Ectodermal cell (in vitro differentiated cells): Measurements from ENCODE around the gene CCL26.
"Not testable (repeated sequence)": the region's sequence is repeated elsewhere in the genome, so short reads cannot be mapped to it uniquely, and the experiment has no call there.

Experiments used
- H3K27ac ChIP-seq: 2 replicates; pipeline ENCODE4 v1.7.0; 2013; ENCODE audit warnings: mild to moderate bottlenecking, low read depth, low read length; ENCODE audit not compliant: insufficient read depth, poor library complexity, severe bottlenecking
- H3K27me3 ChIP-seq: 2 replicates; pipeline ENCODE4 v1.7.0; 2013; ENCODE audit warnings: mild to moderate bottlenecking, low read length; ENCODE audit not compliant: insufficient read depth, control insufficient read depth, poor library complexity, severe bottlenecking
- H3K36me3 ChIP-seq: one replicate; pipeline ENCODE4 v1.7.0; 2013; ENCODE audit warnings: low read length; ENCODE audit not compliant: control insufficient read depth, insufficient read depth
- H3K4me1 ChIP-seq: one replicate; pipeline ENCODE4 v1.7.0; 2013; ENCODE audit warnings: low read length; ENCODE audit not compliant: control insufficient read depth, insufficient read depth
- H3K4me3 ChIP-seq: 2 replicates; pipeline ENCODE4 v1.7.0; 2013; ENCODE audit warnings: low read depth, low read length, control low read depth; ENCODE audit not compliant: insufficient read depth
- H3K9me3 ChIP-seq: 2 replicates; pipeline ENCODE4 v1.7.0; 2013; ENCODE audit warnings: mild to moderate bottlenecking, low read length, moderate library complexity; ENCODE audit not compliant: control insufficient read depth
- WGBS, 2 experiments: methylation state at CpG; one replicate each; pipeline ENCODE4 v1.1.7; 2013; ENCODE audit warnings: missing lambda C conversion rate in 2 of 2; 5-methylcytosine and 5-hydroxymethylcytosine counted together

Gene CCL26

GRCh38 chr7:75773958-75774357, 1.9 kb upstream of the CCL26 start:
- H3K36me3 ChIP-seq, H3K27ac ChIP-seq, H3K27me3 ChIP-seq, H3K9me3 ChIP-seq, H3K4me3 ChIP-seq, H3K4me1 ChIP-seq: not testable (repeated sequence)
- WGBS, 2 experiments = 94% methylated on average over 6 of the region's 6 CpGs

- no peaks in the 10 kb centered on the region for H3K4me1 ChIP-seq
- H3K36me3 ChIP-seq = no peaks in the 10 kb centered on the region
- no peak overlapping the region for H3K4me3 ChIP-seq
- WGBS, 2 experiments = 86 to 93% methylated on average over 1 of the region's 1 CpG
- H3K9me3 ChIP-seq = no peaks in the 10 kb centered on the region
- H3K27ac ChIP-seq = no peak overlapping the region
- H3K27me3 ChIP-seq = no peaks in the 10 kb centered on the region
These were observed 787 bp downstream of the CCL26 start for GRCh38 chr7:75771224-75771623.

- Histone ChIP-seq H3K36me3 (no peaks in the 10 kb centered on the region), H3K9me3 (no peaks in the 10 kb centered on the region), H3K4me1 (no peaks in the 10 kb centered on the region), H3K27me3 (no peaks in the 10 kb centered on the region), H3K27ac (no peak overlapping the region), H3K4me3 (no peak overlapping the region)
- 44 to 48% methylated on average over 2 of the region's 2 CpGs for WGBS, 2 experiments
These were observed 9.6 kb downstream of the CCL26 start for GRCh38 chr7:75762350-75762917.

GRCh38 chr7:75761801-75762200, 10.2 kb downstream of the CCL26 start:
- H3K27me3 ChIP-seq, H3K9me3 ChIP-seq, H3K27ac ChIP-seq, H3K36me3 ChIP-seq, H3K4me1 ChIP-seq, H3K4me3 ChIP-seq: not testable (repeated sequence)
- 85 to 94% methylated on average over 3 of the region's 3 CpGs for WGBS, 2 experiments

GRCh38 chr7:75758491-75758890, 13.5 kb downstream of the CCL26 start:
- no peaks in the 10 kb centered on the region for H3K9me3 ChIP-seq
- no peak overlapping the region for H3K4me3 ChIP-seq
- H3K27ac ChIP-seq = no peak overlapping the region
- no peaks in the 10 kb centered on the region for H3K4me1 ChIP-seq
- no peaks in the 10 kb centered on the region for H3K36me3 ChIP-seq
- WGBS, 2 experiments = 84 to 95% methylated on average over 2 of the region's 2 CpGs
- no peaks in the 10 kb centered on the region for H3K27me3 ChIP-seq

GRCh38 chr7:75757860-75758259, 14.2 kb downstream of the CCL26 start:
- no peaks in the 10 kb centered on the region for H3K9me3 ChIP-seq
- no peaks in the 10 kb centered on the region for H3K4me1 ChIP-seq
- H3K27ac ChIP-seq = no peak overlapping the region
- 97 to 99% methylated on average over 7 of the region's 7 CpGs for WGBS, 2 experiments
- no peak overlapping the region for H3K4me3 ChIP-seq
- H3K27me3 ChIP-seq = no peaks in the 10 kb centered on the region
- no peaks in the 10 kb centered on the region for H3K36me3 ChIP-seq

GRCh38 chr7:75756991-75757676, 14.9 kb downstream of the CCL26 start:
- no peaks in the 10 kb centered on the region for H3K27me3 ChIP-seq
- 84 to 87% methylated on average over 6 of the region's 6 CpGs for WGBS, 2 experiments

GRCh38 chr7:75756206-75756990, 15.6 kb downstream of the CCL26 start:
- H3K9me3 ChIP-seq = no peaks in the 10 kb centered on the region

More at GRCh38 chr7:75756991-75757676, 14.9 kb downstream of the CCL26 start:
- Histone ChIP-seq H3K4me3 (no peak overlapping the region), H3K9me3 (no peaks in the 10 kb centered on the region), H3K4me1 (no peaks in the 10 kb centered on the region), H3K27ac (no peak overlapping the region), H3K36me3 (no peaks in the 10 kb centered on the region)

GRCh38 chr7:75743455-75743859, 28.6 kb downstream of the CCL26 start:
- Histone ChIP-seq H3K27me3 (no peaks in the 10 kb centered on the region), H3K4me3 (no peak overlapping the region), H3K27ac (no peak overlapping the region), H3K4me1 (peaks cover 5% of the 10 kb centered on the region), H3K36me3 (no peaks in the 10 kb centered on the region), H3K9me3 (no peaks in the 10 kb centered on the region)
- 78 to 84% methylated on average over 4 of the region's 4 CpGs for WGBS, 2 experiments

More at GRCh38 chr7:75756206-75756990, 15.6 kb downstream of the CCL26 start:
- Histone ChIP-seq H3K4me1 (no peaks in the 10 kb centered on the region), H3K27me3 (no peaks in the 10 kb centered on the region), H3K4me3 (no peak overlapping the region), H3K27ac (no peak overlapping the region), H3K36me3 (no peaks in the 10 kb centered on the region)
- 83 to 84% methylated on average over 10 of the region's 10 CpGs for WGBS, 2 experiments

GRCh38 chr7:75740846-75741497, 31.0 kb downstream of the CCL26 start:
- Histone ChIP-seq H3K27me3 (peaks cover 11% of the 10 kb centered on the region), H3K36me3 (no peaks in the 10 kb centered on the region)
- WGBS, 2 experiments = 51 to 56% methylated on average over 13 of the region's 13 CpGs

More at GRCh38 chr7:75740846-75741497, 31.0 kb downstream of the CCL26 start:
- Histone ChIP-seq H3K4me1 (peaks cover 5% of the 10 kb centered on the region), H3K9me3 (no peaks in the 10 kb centered on the region), H3K27ac (no peak overlapping the region), H3K4me3 (no peak overlapping the region)
